WTC11 (cell line): ENCODE data around the gene KIF17. TPM values are rescaled to one million over a fixed set of nuclear protein-coding genes. Genes with fewer than 3 reads are reported as not detected.

ENCODE experiments used
- ATF1 ChIP-seq: sonication (generic); formaldehyde crosslinking; IDR thresholded peaks from 2 replicates; pipeline ENCODE4 v1.8.1; 2023; ENCODE audit warnings: mild to moderate bottlenecking, moderate library complexity, missing genetic modification reagents
- FOXK1 ChIP-seq: sonication (generic); formaldehyde crosslinking; IDR thresholded peaks from 2 replicates; pipeline ENCODE4 v1.8.0; 2022; ENCODE audit warnings: mild to moderate bottlenecking, moderate library complexity, missing genetic modification reagents
- GABPB1 ChIP-seq: sonication (generic); formaldehyde crosslinking; IDR thresholded peaks from 2 replicates; pipeline ENCODE4 v1.8.1; 2023; ENCODE audit warnings: mild to moderate bottlenecking, missing genetic modification reagents
- IRF2 ChIP-seq: sonication (generic); formaldehyde crosslinking; IDR thresholded peaks from 2 replicates; pipeline ENCODE4 v1.8.0; 2022; ENCODE audit warnings: low read depth, missing genetic modification reagents, borderline replicate concordance
- JUN ChIP-seq: sonication (generic); formaldehyde crosslinking; IDR thresholded peaks from 2 replicates; pipeline ENCODE4 v1.8.0; 2023; ENCODE audit warnings: mild to moderate bottlenecking, missing genetic modification reagents
- KAT7 ChIP-seq: sonication (generic); formaldehyde crosslinking; IDR thresholded peaks from 2 replicates; pipeline ENCODE4 v1.8.1; 2023; ENCODE audit warnings: missing genetic modification reagents, mild to moderate bottlenecking, borderline replicate concordance
- NFE2L1 ChIP-seq: sonication (generic); formaldehyde crosslinking; IDR thresholded peaks from 2 replicates; pipeline ENCODE4 v1.8.1; 2023; ENCODE audit warnings: missing genetic modification reagents
- NR2C2 ChIP-seq: sonication (generic); formaldehyde crosslinking; IDR thresholded peaks from 2 replicates; pipeline ENCODE4 v1.8.0; 2022; ENCODE audit warnings: mild to moderate bottlenecking, missing genetic modification reagents
- NR3C1 ChIP-seq: sonication (generic); formaldehyde crosslinking; conservative IDR thresholded peaks from 2 replicates; pipeline ENCODE4 v1.8.1; 2023; ENCODE audit warnings: low read depth, mild to moderate bottlenecking, missing genetic modification reagents
- RELA ChIP-seq: sonication (generic); formaldehyde crosslinking; IDR thresholded peaks from 2 replicates; pipeline ENCODE4 v1.8.1; 2022; ENCODE audit warnings: missing genetic modification reagents, mild to moderate bottlenecking, borderline replicate concordance
- SMAD3 ChIP-seq: sonication (generic); formaldehyde crosslinking; IDR thresholded peaks from 2 replicates; pipeline ENCODE4 v1.8.0; 2022; ENCODE audit warnings: missing genetic modification reagents, mild to moderate bottlenecking, borderline replicate concordance
- SOX15 ChIP-seq: fragments of 250-450 bp; sonication (Bioruptor Pico); IDR thresholded peaks from 2 replicates; pipeline ENCODE4 v1.9.0; 2021; ENCODE audit warnings: mild to moderate bottlenecking
- TP53 ChIP-seq: sonication (generic); formaldehyde crosslinking; IDR thresholded peaks from 2 replicates; pipeline ENCODE4 v1.8.1; 2023; ENCODE audit warnings: mild to moderate bottlenecking, missing genetic modification reagents
- ZNF219 ChIP-seq: sonication (generic); formaldehyde crosslinking; IDR thresholded peaks from 2 replicates; pipeline ENCODE4 v1.8.0; 2023; ENCODE audit warnings: missing genetic modification reagents, mild to moderate bottlenecking, borderline replicate concordance
- ZNF263 ChIP-seq: sonication (generic); formaldehyde crosslinking; IDR thresholded peaks from 2 replicates; pipeline ENCODE4 v1.8.1; 2022; ENCODE audit warnings: low read depth, mild to moderate bottlenecking, moderate library complexity, missing genetic modification reagents
- ZNF423 ChIP-seq: fragments of 250-450 bp; sonication (Bioruptor Pico); IDR thresholded peaks from 2 replicates; pipeline ENCODE4 v2.1.2; 2022; ENCODE audit warnings: mild to moderate bottlenecking, moderate library complexity
- ZNF425 ChIP-seq: fragments of 250-450 bp; sonication (Bioruptor Pico); conservative IDR thresholded peaks from 2 replicates; pipeline ENCODE4 v1.9.0; 2021; ENCODE audit warnings: mild to moderate bottlenecking
- ZNF512 ChIP-seq: sonication (generic); formaldehyde crosslinking; IDR thresholded peaks from 2 replicates; pipeline ENCODE4 v1.8.1; 2022; ENCODE audit warnings: missing genetic modification reagents, borderline replicate concordance
- ZNF671 ChIP-seq: fragments of 250-450 bp; sonication (Bioruptor Pico); IDR thresholded peaks from 2 replicates; pipeline ENCODE4 v1.8.0; 2021; ENCODE audit warnings: mild to moderate bottlenecking
- total RNA-seq: library from RNA; stranded (reverse); gene quantifications from 3 replicates; pipeline ENCODE4 v1.2.3, GENCODE V29; 2021
- TF ChIP-seq, protein P1 (sequence below): sonication (generic); formaldehyde crosslinking; IDR thresholded peaks from 2 replicates; pipeline ENCODE4 v1.8.1; 2023; ENCODE audit warnings: mild to moderate bottlenecking, missing genetic modification reagents, moderate library complexity
- TF ChIP-seq, protein P2 (sequence below): sonication (generic); formaldehyde crosslinking; IDR thresholded peaks from 2 replicates; pipeline ENCODE4 v1.8.0; 2022; ENCODE audit warnings: mild to moderate bottlenecking, missing genetic modification reagents
- TF ChIP-seq, protein P3 (sequence below): fragments of 200-600 bp; IDR thresholded peaks from 2 replicates; pipeline ENCODE4 v1.8.0; 2022; ENCODE audit warnings: antibody characterized with exemption
- TF ChIP-seq, protein P4 (sequence below): sonication (generic); formaldehyde crosslinking; IDR thresholded peaks from 2 replicates; pipeline ENCODE4 v1.8.0; 2023; ENCODE audit warnings: missing genetic modification reagents, mild to moderate bottlenecking, borderline replicate concordance

The KIF17 gene
- total RNA-seq, 1 experiment from 2014 or later, result 8.1 TPM

- TF ChIP-seq ZNF423 (peak; percentile 72), ZNF512 (CRISPR knock-in tag) (no peak), NR3C1 (CRISPR knock-in tag) (no peak), FOXK1 (CRISPR knock-in tag) (0 out of 2 replicates have a peak, but pooled peaks have one; percentile 45), SOX15 (no peak), ATF1 (no peak), TP53 (CRISPR knock-in tag) (no peak), ZNF219 (CRISPR knock-in tag) (no peak), GABPB1 (CRISPR knock-in tag) (no peak), ZNF425 (CRISPR knock-in tag) (no peak), IRF2 (CRISPR knock-in tag) (no peak), KAT7 (CRISPR knock-in tag) (no peak), ZNF671 (no peak), ZNF263 (CRISPR knock-in tag) (no peak), NFE2L1 (CRISPR knock-in tag) (no peak), NR2C2 (CRISPR knock-in tag) (no peak), JUN (CRISPR knock-in tag) (no peak), SMAD3 (CRISPR knock-in tag) (no peak), RELA (CRISPR knock-in tag) (no peak)
- TF ChIP-seq, protein P1, sequence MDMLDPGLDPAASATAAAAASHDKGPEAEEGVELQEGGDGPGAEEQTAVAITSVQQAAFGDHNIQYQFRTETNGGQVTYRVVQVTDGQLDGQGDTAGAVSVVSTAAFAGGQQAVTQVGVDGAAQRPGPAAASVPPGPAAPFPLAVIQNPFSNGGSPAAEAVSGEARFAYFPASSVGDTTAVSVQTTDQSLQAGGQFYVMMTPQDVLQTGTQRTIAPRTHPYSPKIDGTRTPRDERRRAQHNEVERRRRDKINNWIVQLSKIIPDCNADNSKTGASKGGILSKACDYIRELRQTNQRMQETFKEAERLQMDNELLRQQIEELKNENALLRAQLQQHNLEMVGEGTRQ (CRISPR knock-in tag), result peak; percentile 92
- TF ChIP-seq, protein P2, sequence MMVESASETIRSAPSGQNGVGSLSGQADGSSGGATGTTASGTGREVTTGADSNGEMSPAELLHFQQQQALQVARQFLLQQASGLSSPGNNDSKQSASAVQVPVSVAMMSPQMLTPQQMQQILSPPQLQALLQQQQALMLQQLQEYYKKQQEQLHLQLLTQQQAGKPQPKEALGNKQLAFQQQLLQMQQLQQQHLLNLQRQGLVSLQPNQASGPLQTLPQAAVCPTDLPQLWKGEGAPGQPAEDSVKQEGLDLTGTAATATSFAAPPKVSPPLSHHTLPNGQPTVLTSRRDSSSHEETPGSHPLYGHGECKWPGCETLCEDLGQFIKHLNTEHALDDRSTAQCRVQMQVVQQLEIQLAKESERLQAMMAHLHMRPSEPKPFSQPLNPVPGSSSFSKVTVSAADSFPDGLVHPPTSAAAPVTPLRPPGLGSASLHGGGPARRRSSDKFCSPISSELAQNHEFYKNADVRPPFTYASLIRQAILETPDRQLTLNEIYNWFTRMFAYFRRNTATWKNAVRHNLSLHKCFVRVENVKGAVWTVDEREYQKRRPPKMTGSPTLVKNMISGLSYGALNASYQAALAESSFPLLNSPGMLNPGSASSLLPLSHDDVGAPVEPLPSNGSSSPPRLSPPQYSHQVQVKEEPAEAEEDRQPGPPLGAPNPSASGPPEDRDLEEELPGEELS (CRISPR knock-in tag), result peak; percentile 62; the same call in 1 of the 2 replicates
- TF ChIP-seq, protein P3, sequence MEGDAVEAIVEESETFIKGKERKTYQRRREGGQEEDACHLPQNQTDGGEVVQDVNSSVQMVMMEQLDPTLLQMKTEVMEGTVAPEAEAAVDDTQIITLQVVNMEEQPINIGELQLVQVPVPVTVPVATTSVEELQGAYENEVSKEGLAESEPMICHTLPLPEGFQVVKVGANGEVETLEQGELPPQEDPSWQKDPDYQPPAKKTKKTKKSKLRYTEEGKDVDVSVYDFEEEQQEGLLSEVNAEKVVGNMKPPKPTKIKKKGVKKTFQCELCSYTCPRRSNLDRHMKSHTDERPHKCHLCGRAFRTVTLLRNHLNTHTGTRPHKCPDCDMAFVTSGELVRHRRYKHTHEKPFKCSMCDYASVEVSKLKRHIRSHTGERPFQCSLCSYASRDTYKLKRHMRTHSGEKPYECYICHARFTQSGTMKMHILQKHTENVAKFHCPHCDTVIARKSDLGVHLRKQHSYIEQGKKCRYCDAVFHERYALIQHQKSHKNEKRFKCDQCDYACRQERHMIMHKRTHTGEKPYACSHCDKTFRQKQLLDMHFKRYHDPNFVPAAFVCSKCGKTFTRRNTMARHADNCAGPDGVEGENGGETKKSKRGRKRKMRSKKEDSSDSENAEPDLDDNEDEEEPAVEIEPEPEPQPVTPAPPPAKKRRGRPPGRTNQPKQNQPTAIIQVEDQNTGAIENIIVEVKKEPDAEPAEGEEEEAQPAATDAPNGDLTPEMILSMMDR, result peak; percentile 97
- TF ChIP-seq, protein P4, sequence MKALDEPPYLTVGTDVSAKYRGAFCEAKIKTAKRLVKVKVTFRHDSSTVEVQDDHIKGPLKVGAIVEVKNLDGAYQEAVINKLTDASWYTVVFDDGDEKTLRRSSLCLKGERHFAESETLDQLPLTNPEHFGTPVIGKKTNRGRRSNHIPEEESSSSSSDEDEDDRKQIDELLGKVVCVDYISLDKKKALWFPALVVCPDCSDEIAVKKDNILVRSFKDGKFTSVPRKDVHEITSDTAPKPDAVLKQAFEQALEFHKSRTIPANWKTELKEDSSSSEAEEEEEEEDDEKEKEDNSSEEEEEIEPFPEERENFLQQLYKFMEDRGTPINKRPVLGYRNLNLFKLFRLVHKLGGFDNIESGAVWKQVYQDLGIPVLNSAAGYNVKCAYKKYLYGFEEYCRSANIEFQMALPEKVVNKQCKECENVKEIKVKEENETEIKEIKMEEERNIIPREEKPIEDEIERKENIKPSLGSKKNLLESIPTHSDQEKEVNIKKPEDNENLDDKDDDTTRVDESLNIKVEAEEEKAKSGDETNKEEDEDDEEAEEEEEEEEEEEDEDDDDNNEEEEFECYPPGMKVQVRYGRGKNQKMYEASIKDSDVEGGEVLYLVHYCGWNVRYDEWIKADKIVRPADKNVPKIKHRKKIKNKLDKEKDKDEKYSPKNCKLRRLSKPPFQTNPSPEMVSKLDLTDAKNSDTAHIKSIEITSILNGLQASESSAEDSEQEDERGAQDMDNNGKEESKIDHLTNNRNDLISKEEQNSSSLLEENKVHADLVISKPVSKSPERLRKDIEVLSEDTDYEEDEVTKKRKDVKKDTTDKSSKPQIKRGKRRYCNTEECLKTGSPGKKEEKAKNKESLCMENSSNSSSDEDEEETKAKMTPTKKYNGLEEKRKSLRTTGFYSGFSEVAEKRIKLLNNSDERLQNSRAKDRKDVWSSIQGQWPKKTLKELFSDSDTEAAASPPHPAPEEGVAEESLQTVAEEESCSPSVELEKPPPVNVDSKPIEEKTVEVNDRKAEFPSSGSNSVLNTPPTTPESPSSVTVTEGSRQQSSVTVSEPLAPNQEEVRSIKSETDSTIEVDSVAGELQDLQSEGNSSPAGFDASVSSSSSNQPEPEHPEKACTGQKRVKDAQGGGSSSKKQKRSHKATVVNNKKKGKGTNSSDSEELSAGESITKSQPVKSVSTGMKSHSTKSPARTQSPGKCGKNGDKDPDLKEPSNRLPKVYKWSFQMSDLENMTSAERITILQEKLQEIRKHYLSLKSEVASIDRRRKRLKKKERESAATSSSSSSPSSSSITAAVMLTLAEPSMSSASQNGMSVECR (CRISPR knock-in tag), result no peak
Measured at GRCh38 chr1:20696397-20697333, 21.1 kb downstream of the KIF17 start (continued).
